SK-N-SH (cell line): ENCODE results near the gene KIAA2012. TPM values are rescaled to one million over a fixed set of nuclear protein-coding genes. Genes with fewer than 3 reads are reported as not detected.

Source experiments
- CTCF ChIA-PET: fragments of 300-600, 350-600 bp; formaldehyde crosslinking; extraction: SDS; loops from one replicate; lab custom pipeline; 2021; lab: Yijun Ruan, JAX
- POLR2A ChIA-PET: fragments of 350-600 bp; sonication (Branson Sonifier 250); formaldehyde crosslinking; extraction: SDS; loops from one replicate; lab custom pipeline; 2020; ENCODE audit warnings: antibody characterized with exemption, inconsistent platforms; lab: Yijun Ruan, JAX
- DNase-seq: peaks from one replicate; pipeline ENCODE4 v3.0.0; 2012
- H2AFZ ChIP-seq: fragments of 200-600 bp; sonication (generic); 2 replicates; pipeline ENCODE4 v1.8.1; 2016; ENCODE audit warnings: antibody characterized with exemption, mild to moderate bottlenecking, low read depth
- H3F3A ChIP-seq: fragments of 200-600 bp; sonication (generic); replicated peaks from 2 replicates; pipeline ENCODE3; 2016; ENCODE audit warnings: antibody characterized with exemption, mild to moderate bottlenecking; ENCODE audit not compliant: insufficient read depth
- H3K27ac ChIP-seq, 2 experiments: fragments of 200-500 bp in 1 of 2; fragments of 200-600 bp in 1 of 2; sonication (Bioruptor generic) in 1 of 2; sonication (generic), shearing (Covaris generic) in 1 of 2; 2 replicates each; pipeline versions ENCODE4 v1.5.1 to v1.6.1; 2014 to 2016; ENCODE audit warnings: low read depth in 2 of 2, inconsistent platforms in 1 of 2, low read length in 1 of 2, mild to moderate bottlenecking in 1 of 2, mixed read lengths in 1 of 2
- H3K27me3 ChIP-seq: fragments of 200-600 bp; sonication (generic), shearing (Covaris generic); 2 replicates; pipeline ENCODE4 v1.6.1; 2016; ENCODE audit warnings: mixed run types; ENCODE audit not compliant: insufficient read depth
- H3K36me3 ChIP-seq, 2 experiments: fragments of 200-500 bp in 1 of 2; fragments of 200-600 bp in 1 of 2; sonication (Bioruptor generic) in 1 of 2; sonication (generic) in 1 of 2; replicated peaks in 1 of 2; 2 replicates each; pipeline versions ENCODE3 to v1.5.1; 2014 to 2016; ENCODE audit warnings: low read length in 1 of 2, mild to moderate bottlenecking in 1 of 2; ENCODE audit not compliant: insufficient read depth in 2 of 2, control insufficient read depth in 1 of 2
- H3K4me1 ChIP-seq, 2 experiments: fragments of 200-500 bp in 1 of 2; fragments of 200-600 bp in 1 of 2; sonication (Bioruptor generic) in 1 of 2; sonication (generic), shearing (Covaris generic) in 1 of 2; 2 replicates each; pipeline versions ENCODE4 v1.5.1 to v1.6.1; 2014 to 2016; ENCODE audit warnings: low read depth in 1 of 2, low read length in 1 of 2, mixed run types in 1 of 2; ENCODE audit not compliant: insufficient read depth in 2 of 2, control insufficient read depth in 1 of 2
- H3K4me2 ChIP-seq: fragments of 200-600 bp; sonication (generic), shearing (Covaris generic); 2 replicates; pipeline ENCODE4 v1.6.1; 2017; ENCODE audit warnings: mixed run types
- H3K4me3 ChIP-seq, 2 experiments: fragments of 200-500 bp in 1 of 2; fragments of 200-600 bp in 1 of 2; sonication (Bioruptor generic) in 1 of 2; sonication (generic), shearing (Covaris generic) in 1 of 2; 2 replicates each; pipeline versions ENCODE4 v1.5.1 to v1.8.1; 2014 to 2016; ENCODE audit warnings: low read depth in 2 of 2, inconsistent platforms in 1 of 2, low read length in 1 of 2, mild to moderate bottlenecking in 1 of 2, mixed read lengths in 1 of 2, moderate library complexity in 1 of 2
- H3K79me2 ChIP-seq: fragments of 200-600 bp; sonication (generic); 2 replicates; pipeline ENCODE4 v1.8.1; 2017; ENCODE audit warnings: mild to moderate bottlenecking; ENCODE audit not compliant: insufficient read depth
- H3K9ac ChIP-seq: fragments of 200-600 bp; sonication (generic); 2 replicates; pipeline ENCODE4 v1.6.1; 2017; ENCODE audit warnings: mixed run types
- H3K9me2 ChIP-seq: fragments of 200-600 bp; sonication (generic); 2 replicates; pipeline ENCODE4 v1.6.1; 2017; ENCODE audit warnings: mixed run types
- H3K9me3 ChIP-seq: fragments of 200-600 bp; sonication (generic); 2 replicates; pipeline ENCODE4 v1.6.1; 2017; ENCODE audit warnings: mixed run types, mild to moderate bottlenecking, moderate library complexity
- H4K20me1 ChIP-seq: fragments of 200-600 bp; sonication (generic); 2 replicates; pipeline ENCODE4 v1.6.1; 2017; ENCODE audit warnings: mild to moderate bottlenecking, mixed run types; ENCODE audit not compliant: insufficient read depth
- CHD2 ChIP-seq: fragments of 150-350 bp; IDR thresholded peaks from 2 replicates; pipeline ENCODE4 v1.6.1; 2018; ENCODE audit warnings: low read length; ENCODE audit not compliant: partially characterized antibody
- ELF1 ChIP-seq: IDR thresholded peaks from 2 replicates; pipeline ENCODE4 v1.4.0; 2012
- EP300 ChIP-seq, 2 experiments: IDR thresholded peaks; 2 replicates each; pipeline versions ENCODE4 v1.4.0 to v1.6.1; 2012; ENCODE audit warnings: borderline replicate concordance in 1 of 2, low read depth in 1 of 2, low read length in 1 of 2
- EZH2phosphoT487 ChIP-seq: fragments of 200-600 bp; sonication (generic); IDR thresholded peaks from 2 replicates; pipeline ENCODE4 v1.6.1; 2017; ENCODE audit warnings: low read depth, mixed run types, mild to moderate bottlenecking, antibody characterized with exemption, moderate library complexity, borderline replicate concordance
- FOSL2 ChIP-seq: IDR thresholded peaks from 2 replicates; pipeline ENCODE4 v1.4.0; 2012; ENCODE audit warnings: low read depth, mild to moderate bottlenecking, moderate library complexity, borderline replicate concordance
- FOXM1 ChIP-seq: IDR thresholded peaks from 2 replicates; pipeline ENCODE4 v1.4.0; 2012; ENCODE audit warnings: low read depth, mild to moderate bottlenecking
- GABPA ChIP-seq: IDR thresholded peaks from 2 replicates; pipeline ENCODE4 v1.4.0; 2012; ENCODE audit warnings: low read depth, mild to moderate bottlenecking
- GATA2 ChIP-seq: sonication (generic); formaldehyde crosslinking; IDR thresholded peaks from 2 replicates; pipeline ENCODE4 v1.5.0; 2020; ENCODE audit warnings: mild to moderate bottlenecking, missing genetic modification reagents
- JUND ChIP-seq: IDR thresholded peaks from 2 replicates; pipeline ENCODE4 v1.4.0; 2012
- NFIC ChIP-seq: IDR thresholded peaks from 2 replicates; pipeline ENCODE4 v1.4.0; 2012; ENCODE audit warnings: borderline replicate concordance
- NRF1 ChIP-seq: IDR thresholded peaks from 2 replicates; pipeline ENCODE4 v1.6.1; 2012; ENCODE audit warnings: low read depth, mild to moderate bottlenecking, low read length
- POLR2AphosphoS5 ChIP-seq: IDR thresholded peaks from 2 replicates; pipeline ENCODE4 v1.6.1; 2012; ENCODE audit warnings: low read depth, low read length
- RAD21 ChIP-seq: IDR thresholded peaks from 2 replicates; pipeline ENCODE4 v1.6.1; 2012; ENCODE audit warnings: mild to moderate bottlenecking, low read length
- RXRA ChIP-seq: IDR thresholded peaks from 2 replicates; pipeline ENCODE4 v1.4.0; 2012; ENCODE audit warnings: low read depth, mild to moderate bottlenecking, borderline replicate concordance
- SMC3 ChIP-seq: IDR thresholded peaks from 2 replicates; pipeline ENCODE4 v1.6.1; 2012; ENCODE audit warnings: low read depth, low read length, improper control_type of control experiment
- TAF1 ChIP-seq: IDR thresholded peaks from 2 replicates; pipeline ENCODE4 v1.6.1; 2012; ENCODE audit warnings: low read depth, mild to moderate bottlenecking, low read length, moderate library complexity, borderline replicate concordance
- TCF12 ChIP-seq: IDR thresholded peaks from 2 replicates; pipeline ENCODE4 v1.4.0; 2012
- WGBS: methylation state at CpG from one replicate; pipeline ENCODE4 v1.1.6; 2017; ENCODE audit warnings: low lambda C conversion rate; 5-methylcytosine and 5-hydroxymethylcytosine counted together
- polyA plus RNA-seq, 3 experiments: library from polyadenylated mRNA; depleted of rRNA; stranded (reverse); fragments of >200 nt; gene quantifications; 2 replicates each; pipeline ENCODE4 v1.2.3, GENCODE V29; 2012
- TF ChIP-seq, protein P1 (sequence below): IDR thresholded peaks from 2 replicates; pipeline ENCODE4 v1.4.0; 2012; ENCODE audit warnings: low read depth, borderline replicate concordance
- TF ChIP-seq, protein P2 (sequence below): IDR thresholded peaks from 2 replicates; pipeline ENCODE4; 2012
- TF ChIP-seq, protein P3 (sequence below): fragments of 150-350 bp; IDR thresholded peaks from 2 replicates; pipeline ENCODE4 v1.6.1; 2016; ENCODE audit warnings: mild to moderate bottlenecking, low read depth, low read length
- TF ChIP-seq, protein P4 (sequence below): IDR thresholded peaks from 2 replicates; pipeline ENCODE4 v1.4.0; 2012; ENCODE audit warnings: low read depth
- TF ChIP-seq, protein P5 (sequence below): fragments of 150-350 bp; IDR thresholded peaks from 2 replicates; pipeline ENCODE4 v1.6.1; 2017; ENCODE audit warnings: antibody characterized with exemption, low read length, low read depth, borderline replicate concordance

KIAA2012 gene
- polyA plus RNA-seq, 1 of the 3 experiments (the other 2 are of a cell fraction) = 0.07 TPM

DNA sequence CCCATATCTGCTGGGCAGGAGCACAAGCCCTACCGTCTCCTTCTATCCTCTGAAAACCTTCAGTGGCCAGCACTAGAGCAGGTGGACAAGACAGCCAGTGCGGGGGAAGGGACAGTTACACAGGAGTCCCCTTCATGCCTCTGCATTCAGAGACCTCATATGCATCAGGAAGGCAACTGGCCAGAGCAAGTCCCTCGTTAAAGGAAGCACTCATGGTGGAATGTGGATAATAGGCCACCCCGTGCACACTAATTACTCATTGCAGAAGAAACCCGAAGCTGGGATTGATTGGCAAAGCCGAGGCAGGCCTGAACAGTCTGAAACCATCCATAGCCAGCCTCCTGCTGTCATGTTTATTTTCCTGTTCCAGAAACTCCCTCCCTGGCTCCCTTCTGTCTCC, 11.2 kb downstream of the KIAA2012 start:
- Histone ChIP-seq H3K9me3 (0 out of 2 replicates have a peak, but pooled peaks cover 3% of the 10 kb centered on the region), H3K27ac (no peak overlapping the region), H3K9ac (no peak overlapping the region), H3K4me2 (no peak overlapping the region), H2AFZ (no peak overlapping the region), H3K27me3 (no peaks in the 10 kb centered on the region), H3K79me2 (no peaks in the 10 kb centered on the region), H3K4me1 (peaks cover 0 to 10% of the 10 kb centered on the region in 2 experiments; a peak in 1 of 4 replicates), H3K36me3 (peaks cover 0 to 4% of the 10 kb centered on the region in 2 experiments), H3K9me2 (no peaks in the 10 kb centered on the region), H3K4me3 (no peak overlapping the region), H3F3A (no peaks in the 10 kb centered on the region), H4K20me1 (no peaks in the 10 kb centered on the region)
- CTCF ChIA-PET = no interaction called here
- TF ChIP-seq, protein P1, sequence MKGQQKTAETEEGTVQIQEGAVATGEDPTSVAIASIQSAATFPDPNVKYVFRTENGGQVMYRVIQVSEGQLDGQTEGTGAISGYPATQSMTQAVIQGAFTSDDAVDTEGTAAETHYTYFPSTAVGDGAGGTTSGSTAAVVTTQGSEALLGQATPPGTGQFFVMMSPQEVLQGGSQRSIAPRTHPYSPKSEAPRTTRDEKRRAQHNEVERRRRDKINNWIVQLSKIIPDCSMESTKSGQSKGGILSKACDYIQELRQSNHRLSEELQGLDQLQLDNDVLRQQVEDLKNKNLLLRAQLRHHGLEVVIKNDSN = no peak
- TF ChIP-seq TAF1 (no peak), NRF1 (no peak), TCF12 (no peak), GATA2 (CRISPR knock-in tag) (no peak), FOSL2 (no peak), JUND (no peak), GABPA (no peak), SMC3 (no peak), EZH2phosphoT487 (no peak), RXRA (no peak), POLR2AphosphoS5 (no peak), EP300 (IDR thresholded peaks at IDR 0.05; ENCODE audit: borderline replicate concordance in 1 of 2, low read depth in 1 of 2, low read length in 1 of 2) (no peak)
- TF ChIP-seq, protein P2, sequence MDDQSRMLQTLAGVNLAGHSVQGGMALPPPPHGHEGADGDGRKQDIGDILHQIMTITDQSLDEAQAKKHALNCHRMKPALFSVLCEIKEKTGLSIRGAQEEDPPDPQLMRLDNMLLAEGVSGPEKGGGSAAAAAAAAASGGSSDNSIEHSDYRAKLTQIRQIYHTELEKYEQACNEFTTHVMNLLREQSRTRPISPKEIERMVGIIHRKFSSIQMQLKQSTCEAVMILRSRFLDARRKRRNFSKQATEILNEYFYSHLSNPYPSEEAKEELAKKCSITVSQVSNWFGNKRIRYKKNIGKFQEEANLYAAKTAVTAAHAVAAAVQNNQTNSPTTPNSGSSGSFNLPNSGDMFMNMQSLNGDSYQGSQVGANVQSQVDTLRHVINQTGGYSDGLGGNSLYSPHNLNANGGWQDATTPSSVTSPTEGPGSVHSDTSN = no peak
- TF ChIP-seq, protein P3, sequence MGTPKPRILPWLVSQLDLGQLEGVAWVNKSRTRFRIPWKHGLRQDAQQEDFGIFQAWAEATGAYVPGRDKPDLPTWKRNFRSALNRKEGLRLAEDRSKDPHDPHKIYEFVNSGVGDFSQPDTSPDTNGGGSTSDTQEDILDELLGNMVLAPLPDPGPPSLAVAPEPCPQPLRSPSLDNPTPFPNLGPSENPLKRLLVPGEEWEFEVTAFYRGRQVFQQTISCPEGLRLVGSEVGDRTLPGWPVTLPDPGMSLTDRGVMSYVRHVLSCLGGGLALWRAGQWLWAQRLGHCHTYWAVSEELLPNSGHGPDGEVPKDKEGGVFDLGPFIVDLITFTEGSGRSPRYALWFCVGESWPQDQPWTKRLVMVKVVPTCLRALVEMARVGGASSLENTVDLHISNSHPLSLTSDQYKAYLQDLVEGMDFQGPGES = no peak
- DNase-seq = no peak
- POLR2A ChIA-PET = no interaction called here
- 78% methylated on average over 6 of the region's 6 CpGs for WGBS

DNA sequence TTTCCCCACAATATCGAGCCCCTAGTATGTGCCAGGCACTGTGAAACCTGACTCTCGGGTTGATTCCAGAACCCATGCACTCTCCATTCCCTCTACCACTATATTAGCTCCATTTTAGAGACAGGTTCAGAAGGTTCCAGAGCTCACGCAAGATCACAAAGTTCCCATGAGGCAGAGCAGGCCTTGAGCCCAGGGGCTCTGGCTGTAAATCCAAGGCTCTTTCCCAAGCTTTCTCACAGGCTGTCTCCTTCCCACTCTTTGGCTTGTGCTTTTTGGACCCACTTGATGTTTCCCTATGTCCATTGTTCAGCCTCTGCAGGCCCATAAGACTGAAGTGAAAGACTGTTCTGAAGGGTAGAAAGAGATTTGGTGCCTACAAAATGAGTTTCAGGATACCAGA, 15.7 kb downstream of the KIAA2012 start:
- H3F3A ChIP-seq = no peaks in the 10 kb centered on the region
- no peaks in the 10 kb centered on the region for H4K20me1 ChIP-seq
- no peak overlapping the region for H3K4me2 ChIP-seq
- ChIA-PET CTCF (interaction anchor here (0.8 to 1.5 kb wide), 4 partner anchors 13 to 293 kb away, joined by 3 to 5 read pairs (median 4); no protein-coding TSS in a partner anchor), POLR2A (no interaction called here)
- DNase-seq = no peak
- no peak overlapping the region for H3K9ac ChIP-seq
- no peaks in the 10 kb centered on the region for H3K9me3 ChIP-seq
- H3K9me2 ChIP-seq = no peaks in the 10 kb centered on the region
- peaks cover 0 to 26% of the 10 kb centered on the region in 2 experiments; a peak in 2 of 4 replicates for H3K4me1 ChIP-seq
- no peaks in the 10 kb centered on the region for H3K79me2 ChIP-seq
- 77% methylated on average over 3 of the region's 3 CpGs for WGBS
- no peaks in the 10 kb centered on the region for H3K27me3 ChIP-seq
- H3K4me3 ChIP-seq = no peak overlapping the region
- no peak overlapping the region for H3K27ac ChIP-seq
- no peaks in the 10 kb centered on the region for H3K36me3 ChIP-seq
- H2AFZ ChIP-seq = no peak overlapping the region
- no peak for TF ChIP-seq CHD2
- no peak for TF ChIP-seq SMC3
- TF ChIP-seq ELF1 = no peak
- TF ChIP-seq, protein P4, sequence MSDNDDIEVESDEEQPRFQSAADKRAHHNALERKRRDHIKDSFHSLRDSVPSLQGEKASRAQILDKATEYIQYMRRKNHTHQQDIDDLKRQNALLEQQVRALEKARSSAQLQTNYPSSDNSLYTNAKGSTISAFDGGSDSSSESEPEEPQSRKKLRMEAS = no peak
- TF ChIP-seq RAD21 = no peak
- TF ChIP-seq, protein P3 = no peak
- TF ChIP-seq, protein P2 = no peak
- no peak for TF ChIP-seq TAF1
- TF ChIP-seq, protein P5, sequence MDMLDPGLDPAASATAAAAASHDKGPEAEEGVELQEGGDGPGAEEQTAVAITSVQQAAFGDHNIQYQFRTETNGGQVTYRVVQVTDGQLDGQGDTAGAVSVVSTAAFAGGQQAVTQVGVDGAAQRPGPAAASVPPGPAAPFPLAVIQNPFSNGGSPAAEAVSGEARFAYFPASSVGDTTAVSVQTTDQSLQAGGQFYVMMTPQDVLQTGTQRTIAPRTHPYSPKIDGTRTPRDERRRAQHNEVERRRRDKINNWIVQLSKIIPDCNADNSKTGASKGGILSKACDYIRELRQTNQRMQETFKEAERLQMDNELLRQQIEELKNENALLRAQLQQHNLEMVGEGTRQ = no peak
- no peak for TF ChIP-seq RXRA
- TF ChIP-seq NFIC = no peak
- TF ChIP-seq FOXM1 = no peak
